Measurements from ENCODE around the gene TTLL3. TPM values are rescaled to one million over a fixed set of nuclear protein-coding genes. Genes with fewer than 3 reads are reported as not detected.

TTLL3 gene
- total and polyA plus RNA-seq, 2 of the 4 experiments (the other 2 are of a cell fraction): 6.8 to 43.4 TPM

Other genes with a start within 250 kb of the TTLL3 start
- gene MTMR14, start 160.8 kb upstream of the TTLL3 start, total RNA-seq (2012; rRNA removed): 38.3 and 41.4 TPM in 2 replicates
- gene MTMR14, start 160.8 kb upstream of the TTLL3 start, polyA plus RNA-seq (2012; rRNA removed): 22.3 and 22.7 TPM in 2 replicates
- not detected in 2 replicates for gene CPNE9, start 106.4 kb upstream of the TTLL3 start, total RNA-seq (2012; rRNA removed)
- gene CPNE9, start 106.4 kb upstream of the TTLL3 start, polyA plus RNA-seq (2012; rRNA removed): not detected in 2 replicates
- gene BRPF1, start 78.5 kb upstream of the TTLL3 start, total RNA-seq (2012; rRNA removed): 15.6 and 16.4 TPM in 2 replicates
- 13.6 and 15.1 TPM in 2 replicates for gene BRPF1, start 78.5 kb upstream of the TTLL3 start, polyA plus RNA-seq (2012; rRNA removed)
- gene OGG1, start 60.3 kb upstream of the TTLL3 start, total RNA-seq (2012; rRNA removed): 14.9 and 15.8 TPM in 2 replicates
- gene OGG1, start 60.3 kb upstream of the TTLL3 start, polyA plus RNA-seq (2012; rRNA removed): 25.6 and 28.2 TPM in 2 replicates
- gene CAMK1, start 40.3 kb upstream of the TTLL3 start, total RNA-seq (2012; rRNA removed): 28.9 and 33.3 TPM in 2 replicates
- 36.4 and 41.2 TPM in 2 replicates for gene CAMK1, start 40.3 kb upstream of the TTLL3 start, polyA plus RNA-seq (2012; rRNA removed)
- 69.7 and 83.0 TPM in 2 replicates for gene TADA3, start 17.8 kb upstream of the TTLL3 start, total RNA-seq (2012; rRNA removed)
- gene TADA3, start 17.8 kb upstream of the TTLL3 start, polyA plus RNA-seq (2012; rRNA removed): 68.0 and 69.7 TPM in 2 replicates
- gene ARPC4, start 17.2 kb upstream of the TTLL3 start, total RNA-seq (2012; rRNA removed): 383 and 405 TPM in 2 replicates
- 160 and 188 TPM in 2 replicates for gene ARPC4, start 17.2 kb upstream of the TTLL3 start, polyA plus RNA-seq (2012; rRNA removed)
- gene RPUSD3, start 33.7 kb downstream of the TTLL3 start, total RNA-seq (2012; rRNA removed): 30.3 and 30.8 TPM in 2 replicates
- gene RPUSD3, start 33.7 kb downstream of the TTLL3 start, polyA plus RNA-seq (2012; rRNA removed): 49.4 and 53.0 TPM in 2 replicates
- not detected in 2 replicates for gene CIDEC, start 70.0 kb downstream of the TTLL3 start, total RNA-seq (2012; rRNA removed)
- gene CIDEC, start 70.0 kb downstream of the TTLL3 start, polyA plus RNA-seq (2012; rRNA removed): 0.09 TPM in 1 of 2 replicates, not detected in the other
- 39.3 and 40.5 TPM in 2 replicates for gene JAGN1, start 80.3 kb downstream of the TTLL3 start, total RNA-seq (2012; rRNA removed)
- 30.3 and 32.7 TPM in 2 replicates for gene JAGN1, start 80.3 kb downstream of the TTLL3 start, polyA plus RNA-seq (2012; rRNA removed)
- 0.90 and 1.1 TPM in 2 replicates for gene IL17RE, start 92.6 kb downstream of the TTLL3 start, total RNA-seq (2012; rRNA removed)
- gene IL17RE, start 92.6 kb downstream of the TTLL3 start, polyA plus RNA-seq (2012; rRNA removed): 7.2 and 8.6 TPM in 2 replicates
- 18.9 and 20.8 TPM in 2 replicates for gene IL17RC, start 106.8 kb downstream of the TTLL3 start, total RNA-seq (2012; rRNA removed)
- gene IL17RC, start 106.8 kb downstream of the TTLL3 start, polyA plus RNA-seq (2012; rRNA removed): 28.3 and 29.9 TPM in 2 replicates
- 8.6 and 9.4 TPM in 2 replicates for gene CRELD1, start 123.6 kb downstream of the TTLL3 start, total RNA-seq (2012; rRNA removed)
- 25.2 and 25.7 TPM in 2 replicates for gene CRELD1, start 123.6 kb downstream of the TTLL3 start, polyA plus RNA-seq (2012; rRNA removed)
- gene PRRT3, start 142.1 kb downstream of the TTLL3 start, total RNA-seq (2012; rRNA removed): 0.72 and 1.4 TPM in 2 replicates
- 4.1 and 4.2 TPM in 2 replicates for gene PRRT3, start 142.1 kb downstream of the TTLL3 start, polyA plus RNA-seq (2012; rRNA removed)
- gene EMC3, start 176.6 kb downstream of the TTLL3 start, total RNA-seq (2012; rRNA removed): 78.9 and 152 TPM in 2 replicates
- 83.3 and 96.7 TPM in 2 replicates for gene EMC3, start 176.6 kb downstream of the TTLL3 start, polyA plus RNA-seq (2012; rRNA removed)
- 18.9 and 19.7 TPM in 2 replicates for gene FANCD2, start 216.2 kb downstream of the TTLL3 start, total RNA-seq (2012; rRNA removed)
- gene FANCD2, start 216.2 kb downstream of the TTLL3 start, polyA plus RNA-seq (2012; rRNA removed): 7.2 and 8.9 TPM in 2 replicates